Hepatocyte (in vitro differentiated cells): ENCODE measurements around the gene PROC.

Experiments used
- EZH2 ChIP-seq: fragments of 200-600 bp; sonication (generic); IDR thresholded peaks from 2 replicates; pipeline ENCODE4 v1.6.1; 2016; ENCODE audit warnings: antibody characterized with exemption, mild to moderate bottlenecking, borderline replicate concordance
- EZH2phosphoT487 ChIP-seq: fragments of 200-600 bp; sonication (generic); IDR thresholded peaks from one replicate; pipeline ENCODE4 v1.6.1; 2018; ENCODE audit warnings: antibody characterized with exemption, mild to moderate bottlenecking, low read depth, moderate library complexity; ENCODE audit not compliant: unreplicated experiment, severe bottlenecking
- TF ChIP-seq, protein P1 (sequence below): fragments of 200-600 bp; sonication (generic); IDR thresholded peaks from 2 replicates; pipeline ENCODE4 v1.5.1; 2016; ENCODE audit warnings: antibody characterized with exemption, mild to moderate bottlenecking; ENCODE audit not compliant: poor library complexity

DNA sequence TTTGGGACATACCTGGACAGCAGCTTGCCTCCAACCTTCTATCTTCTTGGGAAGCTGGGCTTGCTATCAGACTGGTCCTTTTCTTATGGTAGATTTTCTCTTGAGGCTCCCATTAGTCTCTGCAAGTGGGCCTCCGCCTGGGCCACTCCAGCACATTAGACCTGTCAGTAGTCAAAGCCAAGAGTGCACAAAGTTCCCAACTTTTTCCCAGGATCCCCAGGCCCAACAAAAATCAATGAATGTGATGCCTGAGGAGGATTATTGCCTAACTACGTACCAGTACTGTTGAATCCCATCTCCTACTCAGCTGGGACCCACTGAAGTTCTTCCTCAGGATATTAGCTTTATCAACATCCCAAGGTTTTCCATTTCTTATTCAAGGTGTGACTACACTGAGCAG, 51.7 kb downstream of the PROC start:
- TF ChIP-seq, protein P1, sequence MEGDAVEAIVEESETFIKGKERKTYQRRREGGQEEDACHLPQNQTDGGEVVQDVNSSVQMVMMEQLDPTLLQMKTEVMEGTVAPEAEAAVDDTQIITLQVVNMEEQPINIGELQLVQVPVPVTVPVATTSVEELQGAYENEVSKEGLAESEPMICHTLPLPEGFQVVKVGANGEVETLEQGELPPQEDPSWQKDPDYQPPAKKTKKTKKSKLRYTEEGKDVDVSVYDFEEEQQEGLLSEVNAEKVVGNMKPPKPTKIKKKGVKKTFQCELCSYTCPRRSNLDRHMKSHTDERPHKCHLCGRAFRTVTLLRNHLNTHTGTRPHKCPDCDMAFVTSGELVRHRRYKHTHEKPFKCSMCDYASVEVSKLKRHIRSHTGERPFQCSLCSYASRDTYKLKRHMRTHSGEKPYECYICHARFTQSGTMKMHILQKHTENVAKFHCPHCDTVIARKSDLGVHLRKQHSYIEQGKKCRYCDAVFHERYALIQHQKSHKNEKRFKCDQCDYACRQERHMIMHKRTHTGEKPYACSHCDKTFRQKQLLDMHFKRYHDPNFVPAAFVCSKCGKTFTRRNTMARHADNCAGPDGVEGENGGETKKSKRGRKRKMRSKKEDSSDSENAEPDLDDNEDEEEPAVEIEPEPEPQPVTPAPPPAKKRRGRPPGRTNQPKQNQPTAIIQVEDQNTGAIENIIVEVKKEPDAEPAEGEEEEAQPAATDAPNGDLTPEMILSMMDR = no peak
- TF ChIP-seq EZH2phosphoT487 (no peak), EZH2 (no peak)
